Hepatocyte (in vitro differentiated cells): ENCODE data around the gene FKTN.

Experiments used
- CTCF ChIP-seq: fragments of 200-600 bp; sonication (generic); IDR thresholded peaks from 2 replicates; pipeline ENCODE4 v1.5.1; 2016; ENCODE audit warnings: antibody characterized with exemption, mild to moderate bottlenecking; ENCODE audit not compliant: poor library complexity
- EZH2 ChIP-seq: fragments of 200-600 bp; sonication (generic); IDR thresholded peaks from 2 replicates; pipeline ENCODE4 v1.6.1; 2016; ENCODE audit warnings: antibody characterized with exemption, mild to moderate bottlenecking, borderline replicate concordance
- EZH2phosphoT487 ChIP-seq: fragments of 200-600 bp; sonication (generic); IDR thresholded peaks from one replicate; pipeline ENCODE4 v1.6.1; 2018; ENCODE audit warnings: antibody characterized with exemption, mild to moderate bottlenecking, low read depth, moderate library complexity; ENCODE audit not compliant: unreplicated experiment, severe bottlenecking

DNA sequence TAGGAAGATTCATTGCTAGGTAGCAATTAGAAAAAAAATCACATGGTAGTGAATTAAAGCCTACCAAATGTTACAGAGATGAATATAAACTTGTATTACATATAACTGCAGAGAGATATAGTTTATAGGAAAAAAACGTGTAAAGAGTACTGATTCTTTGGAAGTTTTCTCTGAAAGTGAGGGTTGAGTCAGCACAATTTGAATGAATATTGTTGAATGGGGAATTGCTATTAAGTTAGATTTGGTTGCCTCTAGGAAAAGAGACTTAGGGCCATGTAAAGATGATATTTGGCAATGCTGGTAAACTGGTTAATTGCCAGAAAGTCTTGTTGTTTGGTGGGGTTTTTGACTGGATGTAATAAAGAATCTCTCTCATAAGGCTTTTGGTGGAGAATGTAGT, 67.2 kb downstream of the FKTN start:
- no peak for TF ChIP-seq EZH2
- no peak for TF ChIP-seq CTCF
- no peak for TF ChIP-seq EZH2phosphoT487
